Measurements from ENCODE around the gene NEK6.

- TF ChIP-seq, protein P1, sequence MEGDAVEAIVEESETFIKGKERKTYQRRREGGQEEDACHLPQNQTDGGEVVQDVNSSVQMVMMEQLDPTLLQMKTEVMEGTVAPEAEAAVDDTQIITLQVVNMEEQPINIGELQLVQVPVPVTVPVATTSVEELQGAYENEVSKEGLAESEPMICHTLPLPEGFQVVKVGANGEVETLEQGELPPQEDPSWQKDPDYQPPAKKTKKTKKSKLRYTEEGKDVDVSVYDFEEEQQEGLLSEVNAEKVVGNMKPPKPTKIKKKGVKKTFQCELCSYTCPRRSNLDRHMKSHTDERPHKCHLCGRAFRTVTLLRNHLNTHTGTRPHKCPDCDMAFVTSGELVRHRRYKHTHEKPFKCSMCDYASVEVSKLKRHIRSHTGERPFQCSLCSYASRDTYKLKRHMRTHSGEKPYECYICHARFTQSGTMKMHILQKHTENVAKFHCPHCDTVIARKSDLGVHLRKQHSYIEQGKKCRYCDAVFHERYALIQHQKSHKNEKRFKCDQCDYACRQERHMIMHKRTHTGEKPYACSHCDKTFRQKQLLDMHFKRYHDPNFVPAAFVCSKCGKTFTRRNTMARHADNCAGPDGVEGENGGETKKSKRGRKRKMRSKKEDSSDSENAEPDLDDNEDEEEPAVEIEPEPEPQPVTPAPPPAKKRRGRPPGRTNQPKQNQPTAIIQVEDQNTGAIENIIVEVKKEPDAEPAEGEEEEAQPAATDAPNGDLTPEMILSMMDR (IDR thresholded peaks at IDR 0.05): no peak
- no peak for TF ChIP-seq POLR2A (IDR thresholded peaks at IDR 0.05)
These were observed 94.9 kb downstream of the NEK6 start for GRCh38 chr9:124352616-124353015.
